K562 (cell line): ENCODE data around the gene NKX2-1. TPM values are rescaled to one million over a fixed set of nuclear protein-coding genes. Genes with fewer than 3 reads are reported as not detected.

Experiments
- ATAC-seq: fragments of 200-7000 bp; cut with Tn5 transposase; 3 replicates; pipeline ENCODE4 v1.9.1; 2020; ENCODE audit warnings: moderate library complexity
- BruUV-seq: library from RNA; stranded (reverse); fragments of 400-500 nt; replicated peaks from 2 replicates; lab custom pipeline; 2021; lab: Mats Ljungman, UMichigan
- CTCF ChIA-PET: fragments of 300-600 bp; formaldehyde crosslinking; extraction: SDS; loops from one replicate; lab custom pipeline; 2021; ENCODE audit warnings: low intra/inter-chr PET ratio; lab: Yijun Ruan, JAX
- POLR2A ChIA-PET: fragments of 300-600, 350-650 bp; sonication (Branson Sonifier 250); formaldehyde crosslinking; extraction: SDS; loops from one replicate; lab custom pipeline; 2021; ENCODE audit warnings: antibody characterized with exemption, inconsistent platforms; lab: Yijun Ruan, JAX
- DNase-seq, 4 experiments: peaks; one replicate each; pipeline versions ENCODE4 v3.0.0 to v3.0.0-alpha.2; 2011 to 2018; ENCODE audit warnings: low spot score in 3 of 4, mixed read lengths in 3 of 4; ENCODE audit errors: extremely low read depth in 1 of 4
- FAIRE-seq: peaks from 2 replicates; lab custom pipeline; 2011; peaks lifted over from hg19 to GRCh38; lab: Jason Lieb, UNC
- H2AFZ ChIP-seq: 2 replicates; pipeline ENCODE4 v1.6.0; 2011; ENCODE audit warnings: low read depth, low read length, control low read depth, inconsistent platforms
- H3K27ac ChIP-seq: fragments of 200-600 bp; 3 replicates; pipeline ENCODE4 v1.8.0; 2011; ENCODE audit warnings: low read depth, mild to moderate bottlenecking, control low read depth, inconsistent platforms, low read length, moderate library complexity, mixed read lengths; ENCODE audit errors: extremely low read depth
- H3K27me3 ChIP-seq, 2 experiments: fragments of 300-600 bp in 1 of 2; 2 replicates in 1 of 2; 3 replicates in 1 of 2; pipeline versions ENCODE4 v1.6.0 to v1.8.0; 2011; ENCODE audit warnings: inconsistent platforms in 2 of 2, low read length in 2 of 2, mild to moderate bottlenecking in 1 of 2, mixed read lengths in 1 of 2, moderate library complexity in 1 of 2; ENCODE audit not compliant: control insufficient read depth in 2 of 2, insufficient read depth in 2 of 2
- H3K36me3 ChIP-seq: fragments of 300-600 bp; 3 replicates; pipeline ENCODE4 v1.8.0; 2011; ENCODE audit warnings: mild to moderate bottlenecking, low read length, inconsistent platforms; ENCODE audit not compliant: control insufficient read depth, insufficient read depth
- H3K4me1 ChIP-seq, 2 experiments: fragments of 200-600 bp in 1 of 2; replicated peaks in 1 of 2; 2 replicates in 1 of 2; 3 replicates in 1 of 2; pipeline versions ENCODE4 v1.5.1 to v1.8.0; 2011; ENCODE audit warnings: inconsistent platforms in 2 of 2, low read length in 2 of 2, mild to moderate bottlenecking in 1 of 2, mixed read lengths in 1 of 2, moderate library complexity in 1 of 2; ENCODE audit not compliant: control insufficient read depth in 2 of 2, insufficient read depth in 2 of 2
- H3K4me2 ChIP-seq: 2 replicates; pipeline ENCODE4 v1.6.1; 2011; ENCODE audit warnings: low read length, control low read depth, inconsistent platforms, mixed read lengths; ENCODE audit not compliant: insufficient read depth
- H3K4me3 ChIP-seq: fragments of 200-600 bp; sonication (generic), shearing (Covaris generic); 2 replicates; pipeline ENCODE4 v1.5.1; 2016; ENCODE audit warnings: control low read depth, inconsistent platforms
- H3K79me2 ChIP-seq: fragments of 200-600 bp; 3 replicates; pipeline ENCODE4 v1.8.0; 2011; ENCODE audit warnings: low read length, inconsistent platforms; ENCODE audit not compliant: control insufficient read depth, insufficient read depth
- H3K9ac ChIP-seq, 2 experiments: 2 replicates each; pipeline versions ENCODE4 v1.6.0 to v1.6.1; 2011; ENCODE audit warnings: low read depth in 2 of 2, low read length in 2 of 2, control low read depth in 1 of 2, inconsistent platforms in 1 of 2, mild to moderate bottlenecking in 1 of 2, mixed read lengths in 1 of 2; ENCODE audit not compliant: insufficient read depth in 1 of 2
- H3K9me1 ChIP-seq: one replicate; pipeline ENCODE4 v1.6.0; 2011; ENCODE audit warnings: inconsistent platforms, mild to moderate bottlenecking, low read length, moderate library complexity; ENCODE audit not compliant: control insufficient read depth, insufficient read depth
- H3K9me3 ChIP-seq: replicated peaks from 2 replicates; pipeline ENCODE4 v1.5.1; 2011; ENCODE audit warnings: low read depth, low read length, inconsistent platforms; ENCODE audit not compliant: control insufficient read depth, insufficient read depth
- H4K20me1 ChIP-seq: replicated peaks from 2 replicates; pipeline ENCODE4 v1.6.1; 2011; ENCODE audit warnings: low read length, inconsistent platforms, mixed read lengths; ENCODE audit not compliant: control insufficient read depth, insufficient read depth
- CCNT2 ChIP-seq: IDR thresholded peaks from 2 replicates; pipeline ENCODE4 v1.6.1; 2011; ENCODE audit warnings: borderline replicate concordance, low read depth, mild to moderate bottlenecking, moderate library complexity, mixed read lengths, low read length; ENCODE audit not compliant: insufficient read length; ENCODE audit errors: extremely low read depth
- CHD7 ChIP-seq: fragments of 200-600 bp; sonication (generic); IDR thresholded peaks from one replicate; pipeline ENCODE4 v1.6.1; 2012; ENCODE audit warnings: mild to moderate bottlenecking, low read depth, low read length, inconsistent platforms
- FUS ChIP-seq: fragments of 200-400 bp; formaldehyde crosslinking; optimal IDR thresholded peaks from 2 replicates; pipeline ENCODE3; 2017; ENCODE audit warnings: low read depth, low read length
- HDGF ChIP-seq: fragments of 450-650 bp; IDR thresholded peaks from 2 replicates; pipeline ENCODE4 v1.6.1; 2016
- PRPF4 ChIP-seq: fragments of 200-400 bp; formaldehyde crosslinking; IDR thresholded peaks from one replicate; pipeline ENCODE4 v1.6.1; 2017; ENCODE audit warnings: low read length, low read depth, mild to moderate bottlenecking; ENCODE audit not compliant: insufficient read depth, poor library complexity, severe bottlenecking
- ZNF583 ChIP-seq: fragments of 250-450 bp; sonication (Bioruptor Pico); IDR thresholded peaks from 2 replicates; pipeline ENCODE4 v1.4.0; 2020
- WGBS: fragments of 100-300 bp; shearing (Covaris generic); methylation state at CpG from one replicate; pipeline ENCODE4 v1.1.6; 2016; ENCODE audit warnings: low coverage, mixed read lengths; ENCODE audit not compliant: insufficient coverage; ENCODE audit errors: missing lambda C conversion rate; 5-methylcytosine and 5-hydroxymethylcytosine counted together
- in situ Hi-C: fragments of 300-500 bp; cut with MboI; formaldehyde crosslinking; loops from 4 replicates; pipeline ENCODE4 v1.15.0; 2018; ENCODE audit warnings: inconsistent platforms, mixed read lengths
- intact Hi-C: fragments of 100-400 bp; cut with micrococcal nuclease; formaldehyde crosslinking; loops from 2 replicates; pipeline ENCODE4 v1.14.2; 2022
- polyA plus RNA-seq, 8 experiments: library from polyadenylated mRNA; depleted of rRNA in 4 of 8; stranded (reverse) in 5 of 8; unstranded in 3 of 8; fragments of >200 nt; fragmentation: Nextera tagmentation in 2 of 8; fragmentation: Illumina TruSeq in 1 of 8; extraction: Ambion mirVana in 2 of 8; extraction: Trizol in 1 of 8; gene quantifications; 2 replicates each; pipeline versions ENCODE4 v1.2.1 to v1.2.3, GENCODE V29; 2011 to 2014; ENCODE audit warnings: inconsistent platforms in 1 of 8, missing spikeins in 1 of 8
- total RNA-seq, 7 experiments: library from RNA; depleted of rRNA in 6 of 7; stranded (reverse); fragments of >200 nt in 6 of 7; fragmentation: Illumina TruSeq in 2 of 7; extraction: Trizol in 2 of 7; gene quantifications; 2 replicates each; pipeline versions ENCODE4 v1.2.1 to v1.2.3, GENCODE V29; 2011 to 2021; ENCODE audit warnings: low replicate concordance in 1 of 7
- TF ChIP-seq, protein P1 (sequence below): sonication (generic); formaldehyde crosslinking; IDR thresholded peaks from 2 replicates; pipeline ENCODE4 v1.8.0; 2022; ENCODE audit warnings: missing genetic modification reagents, mild to moderate bottlenecking, moderate library complexity, borderline replicate concordance
- TF ChIP-seq, protein P2 (sequence below), 2 experiments: fragments of 450-650 bp in 1 of 2; sonication (generic) in 1 of 2; formaldehyde crosslinking; conservative IDR thresholded peaks; 2 replicates each; pipeline versions ENCODE4 v1.4.0 to v1.8.1; 2020 to 2022; ENCODE audit warnings: mild to moderate bottlenecking in 1 of 2, missing genetic modification reagents in 1 of 2

NKX2-1 gene
- total and polyA plus RNA-seq, 9 of the 15 experiments (the other 6 are each of a cell fraction or from before 2014, with no cell fraction given), result 0.11 TPM; not detected in 8

DNA sequence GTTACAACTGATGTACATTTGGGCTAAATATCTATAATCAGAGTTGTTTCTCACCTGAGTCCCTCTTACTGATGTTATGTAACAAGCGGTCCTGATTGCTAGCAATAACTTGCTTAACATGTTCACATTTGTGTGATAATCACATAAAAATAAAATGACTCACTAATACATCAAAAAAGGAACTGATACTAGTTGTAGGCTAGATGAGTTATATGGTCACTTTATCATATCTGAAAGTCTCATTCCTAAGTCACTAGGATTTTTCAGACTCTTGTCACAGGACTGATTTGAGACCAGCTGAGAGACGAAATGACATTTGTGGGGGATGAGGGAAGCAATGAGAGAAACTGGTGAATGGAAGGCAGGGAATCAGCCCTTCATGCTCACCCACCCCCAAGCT, 34.3 kb downstream of the NKX2-1 start (continued):
- no peak for TF ChIP-seq ZNF583

- in situ Hi-C loops, result no loop called here
- H3K4me2 ChIP-seq, result no peak overlapping the region
- H3K27me3 ChIP-seq, result peaks cover 0 to 8% of the 10 kb centered on the region in 2 experiments; a peak in 2 of 5 replicates
- H3K4me1 ChIP-seq, result no peaks in the 10 kb centered on the region
- ATAC-seq (no peak), FAIRE-seq (no peak), DNase-seq (no peak)
- no TSS peak for BruUV-seq
- H2AFZ ChIP-seq, result no peak overlapping the region
- no peaks in the 10 kb centered on the region for H3K79me2 ChIP-seq
- H3K9ac ChIP-seq, result no peak overlapping the region
- no peaks in the 10 kb centered on the region for H3K36me3 ChIP-seq
- H3K4me3 ChIP-seq, result no peak overlapping the region
- no peaks in the 10 kb centered on the region for H4K20me1 ChIP-seq
- no peak overlapping the region for H3K27ac ChIP-seq
- intact Hi-C loops, result no loop called here
- no peaks in the 10 kb centered on the region for H3K9me1 ChIP-seq
- H3K9me3 ChIP-seq, result no peaks in the 10 kb centered on the region
- CTCF ChIA-PET, result no interaction called here
- 0% methylated on average over 4 of the region's 4 CpGs for WGBS
- POLR2A ChIA-PET, result interaction anchor here (0.6 kb wide), 1 partner anchor 287 kb away, joined by 3 read pairs; no protein-coding TSS in a partner anchor
- TF ChIP-seq HDGF, result no peak
- TF ChIP-seq, protein P1, sequence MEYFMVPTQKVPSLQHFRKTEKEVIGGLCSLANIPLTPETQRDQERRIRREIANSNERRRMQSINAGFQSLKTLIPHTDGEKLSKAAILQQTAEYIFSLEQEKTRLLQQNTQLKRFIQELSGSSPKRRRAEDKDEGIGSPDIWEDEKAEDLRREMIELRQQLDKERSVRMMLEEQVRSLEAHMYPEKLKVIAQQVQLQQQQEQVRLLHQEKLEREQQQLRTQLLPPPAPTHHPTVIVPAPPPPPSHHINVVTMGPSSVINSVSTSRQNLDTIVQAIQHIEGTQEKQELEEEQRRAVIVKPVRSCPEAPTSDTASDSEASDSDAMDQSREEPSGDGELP (CRISPR knock-in tag), result no peak
- no peak for TF ChIP-seq CCNT2
- TF ChIP-seq FUS, result no peak
- TF ChIP-seq CHD7, result no peak
- TF ChIP-seq, protein P2, sequence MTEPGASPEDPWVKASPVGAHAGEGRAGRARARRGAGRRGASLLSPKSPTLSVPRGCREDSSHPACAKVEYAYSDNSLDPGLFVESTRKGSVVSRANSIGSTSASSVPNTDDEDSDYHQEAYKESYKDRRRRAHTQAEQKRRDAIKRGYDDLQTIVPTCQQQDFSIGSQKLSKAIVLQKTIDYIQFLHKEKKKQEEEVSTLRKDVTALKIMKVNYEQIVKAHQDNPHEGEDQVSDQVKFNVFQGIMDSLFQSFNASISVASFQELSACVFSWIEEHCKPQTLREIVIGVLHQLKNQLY (CRISPR knock-in tag; conservative IDR thresholded peaks at IDR 0.05), result no peak
- no peak for TF ChIP-seq PRPF4
Measured at GRCh38 chr14:36479344-36479743, 40.7 kb downstream of the NKX2-1 start.
